Cardiac muscle cell (in vitro differentiated cells and primary cell): ENCODE measurements around the gene COL4A4. TPM values are rescaled to one million over a fixed set of nuclear protein-coding genes. Genes with fewer than 3 reads are reported as not detected.

Experiments used
- DNase-seq, 2 donors: peaks; one replicate each; pipeline versions ENCODE4 v3.0.0 to v3.0.0-alpha.2; 2010 to 2017; ENCODE audit warnings: low read depth in 1 of 2, low spot score in 1 of 2
- H3K27ac ChIP-seq: fragments of 200-600 bp; sonication (generic); 2 replicates; pipeline ENCODE4 v1.5.1; 2016
- H3K27me3 ChIP-seq: fragments of 200-600 bp; sonication (generic); 2 replicates; pipeline ENCODE4 v1.6.0; 2016; ENCODE audit warnings: control low read depth
- H3K36me3 ChIP-seq: fragments of 200-600 bp; sonication (generic); 2 replicates; pipeline ENCODE4 v1.5.1; 2016; ENCODE audit warnings: control low read depth
- H3K4me1 ChIP-seq: fragments of 200-600 bp; sonication (generic); 2 replicates; pipeline ENCODE4 v1.8.1; 2017; ENCODE audit warnings: low read depth, mild to moderate bottlenecking, mixed run types
- H3K4me3 ChIP-seq: fragments of 200-600 bp; sonication (generic); 2 replicates; pipeline ENCODE4 v1.5.1; 2016; ENCODE audit warnings: mild to moderate bottlenecking
- H3K9me3 ChIP-seq: fragments of 200-600 bp; sonication (generic); 2 replicates; pipeline ENCODE4 v1.5.1; 2017; ENCODE audit warnings: low read depth, mild to moderate bottlenecking, control low read depth
- CTCF ChIP-seq: IDR thresholded peaks from 2 replicates; pipeline ENCODE4 v1.5.1; 2012; ENCODE audit warnings: low read depth, mild to moderate bottlenecking, low read length
- polyA plus RNA-seq: library from polyadenylated mRNA; unstranded; fragments of >200 nt; fragmentation: Nextera tagmentation; extraction: Ambion mirVana; gene quantifications from 2 replicates; pipeline ENCODE4 v1.2.1, GENCODE V29; 2016
- total RNA-seq: library from RNA; depleted of rRNA; stranded (reverse); fragments of >200 nt; gene quantifications from 2 replicates; pipeline ENCODE4 v1.2.3, GENCODE V29; 2016

COL4A4 gene
- total and polyA plus RNA-seq, 2 experiments from 2014 or later = 0.07 to 0.15 TPM

- Histone ChIP-seq H3K27ac (no peak overlapping the region), H3K9me3 (no peaks in the 10 kb centered on the region), H3K27me3 (no peaks in the 10 kb centered on the region), H3K4me3 (no peak overlapping the region), H3K4me1 (no peaks in the 10 kb centered on the region), H3K36me3 (no peaks in the 10 kb centered on the region)
- no peak for TF ChIP-seq CTCF
- DNase-seq = peak in 1 of 2 donors; percentile 33
Measured at GRCh38 chr2:227010433-227010832, 153.6 kb downstream of the COL4A4 start.

GRCh38 chr2:227007940-227008339, 156.1 kb downstream of the COL4A4 start:
- TF ChIP-seq CTCF = no peak
- no peaks in the 10 kb centered on the region for H3K4me1 ChIP-seq
- no peak overlapping the region for H3K4me3 ChIP-seq
- H3K27ac ChIP-seq = no peak overlapping the region
- no peaks in the 10 kb centered on the region for H3K36me3 ChIP-seq
- no peaks in the 10 kb centered on the region for H3K27me3 ChIP-seq
- no peaks in the 10 kb centered on the region for H3K9me3 ChIP-seq
- no peak for DNase-seq

GRCh38 chr2:227007148-227007547, 156.9 kb downstream of the COL4A4 start:
- Histone ChIP-seq H3K27ac (no peak overlapping the region), H3K9me3 (no peaks in the 10 kb centered on the region), H3K27me3 (no peaks in the 10 kb centered on the region), H3K4me3 (no peak overlapping the region), H3K36me3 (no peaks in the 10 kb centered on the region), H3K4me1 (no peaks in the 10 kb centered on the region)
- TF ChIP-seq CTCF = no peak
- DNase-seq = no peak

- Histone ChIP-seq H3K4me3 (no peak overlapping the region), H3K9me3 (no peaks in the 10 kb centered on the region), H3K36me3 (no peaks in the 10 kb centered on the region), H3K27me3 (no peaks in the 10 kb centered on the region), H3K4me1 (no peaks in the 10 kb centered on the region), H3K27ac (no peak overlapping the region)
- no peak for DNase-seq
- no peak for TF ChIP-seq CTCF
Measured at GRCh38 chr2:227006189-227006897, 157.7 kb downstream of the COL4A4 start.

GRCh38 chr2:227004482-227004881, 159.5 kb downstream of the COL4A4 start:
- Histone ChIP-seq H3K36me3 (no peaks in the 10 kb centered on the region), H3K4me1 (no peaks in the 10 kb centered on the region), H3K27me3 (no peaks in the 10 kb centered on the region), H3K4me3 (no peak overlapping the region), H3K27ac (no peak overlapping the region), H3K9me3 (no peaks in the 10 kb centered on the region)
- TF ChIP-seq CTCF = no peak
- no peak for DNase-seq
